Activated CD4-positive, alpha-beta T cell treated with anti-CD3 and anti-CD28 coated beads, Interleukin-2, Interleukin-4, amounts not matched to agents 100 ng/mL and 50 ng/mL, durations not matched to agents 16 hours and 8 hours (primary cell): ENCODE measurements around the gene SNTN.
"Not testable (repeated sequence)": the region's sequence is repeated elsewhere in the genome, so short reads cannot be mapped to it uniquely, and the experiment has no call there.

Experiments
- DNase-seq: peaks from one replicate; pipeline ENCODE4 v3.0.0-alpha.2; 2020; ENCODE audit warnings: low spot score

SNTN gene

GRCh38 chr3:63652066-63652725, at the start of gene SNTN:
Gene SNTN (plus strand): TSS chr3:63652675. CDS start chr3:63652688, 13 bp downstream.
- no peak for DNase-seq

- DNase-seq: no peak
Measured at GRCh38 chr3:63607716-63608115, 44.8 kb upstream of the SNTN start.

GRCh38 chr3:63609408-63609807, 43.1 kb upstream of the SNTN start:
- no peak for DNase-seq

GRCh38 chr3:63609834-63610233, 42.6 kb upstream of the SNTN start:
- DNase-seq: no peak

GRCh38 chr3:63611382-63611781, 41.1 kb upstream of the SNTN start:
- DNase-seq: no peak

GRCh38 chr3:63613561-63613960, 38.9 kb upstream of the SNTN start:
- no peak for DNase-seq

- DNase-seq: no peak
Measured at GRCh38 chr3:63617391-63617790, 35.1 kb upstream of the SNTN start.

- no peak for DNase-seq
Measured at GRCh38 chr3:63624941-63625560, 27.4 kb upstream of the SNTN start.

GRCh38 chr3:63631670-63632069, 20.8 kb upstream of the SNTN start:
- no peak for DNase-seq

GRCh38 chr3:63635186-63635585, 17.3 kb upstream of the SNTN start:
- no peak for DNase-seq

GRCh38 chr3:63639806-63640205, 12.7 kb upstream of the SNTN start:
- DNase-seq: no peak

GRCh38 chr3:63642488-63642887, 10.0 kb upstream of the SNTN start:
- DNase-seq: no peak

GRCh38 chr3:63644212-63644797, 8.2 kb upstream of the SNTN start:
- no peak for DNase-seq

GRCh38 chr3:63644928-63645781, 7.3 kb upstream of the SNTN start:
- not testable (repeated sequence) for DNase-seq

- no peak for DNase-seq
Measured at GRCh38 chr3:63654211-63654610, 1.7 kb downstream of the SNTN start.

GRCh38 chr3:63654931-63655330, 2.5 kb downstream of the SNTN start:
- no peak for DNase-seq

- no peak for DNase-seq
Measured at GRCh38 chr3:63655519-63655918, 3.0 kb downstream of the SNTN start.

GRCh38 chr3:63656786-63657185, 4.3 kb downstream of the SNTN start:
- DNase-seq: no peak

- no peak for DNase-seq
Measured at GRCh38 chr3:63661242-63661641, 8.8 kb downstream of the SNTN start.

- no peak for DNase-seq
Measured at GRCh38 chr3:63662011-63662410, 9.5 kb downstream of the SNTN start.

GRCh38 chr3:63662500-63662899, 10.0 kb downstream of the SNTN start:
- no peak for DNase-seq

GRCh38 chr3:63670544-63670943, 18.1 kb downstream of the SNTN start:
- DNase-seq: no peak

- DNase-seq: no peak
Measured at GRCh38 chr3:63673111-63673510, 20.6 kb downstream of the SNTN start.
